ENCODE measurements around the gene LAMA4. TPM values are rescaled to one million over a fixed set of nuclear protein-coding genes. Genes with fewer than 3 reads are reported as not detected.

The LAMA4 gene
- total RNA-seq, 1 experiment from 2014 or later = 1.1 TPM

DNA sequence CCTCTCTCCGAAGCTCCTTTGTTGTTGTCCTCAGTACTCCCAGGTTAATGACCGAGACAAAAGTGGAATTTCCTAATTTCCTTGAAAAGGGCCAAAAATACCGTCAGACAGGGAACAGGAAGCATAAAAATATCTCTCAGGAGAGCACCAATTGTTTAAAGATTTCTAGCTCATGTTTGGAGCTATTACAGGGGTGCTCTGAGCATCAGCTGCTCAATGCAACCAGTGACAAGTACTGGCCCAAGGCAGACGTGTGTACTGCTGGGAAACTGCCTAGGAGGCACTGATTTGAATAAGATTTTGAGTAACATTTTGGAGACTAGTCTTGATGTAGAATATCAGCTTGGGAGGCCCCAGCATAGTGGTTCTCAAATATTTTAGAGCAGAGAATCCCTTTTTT is 17.3 kb downstream of the LAMA4 start:
- WGBS (ENCODE audit: extremely low coverage, insufficient read length, low lambda C conversion rate) = no CpG with 5 or more reads among the region's 4 CpGs

More for the DNA sequence above, 17.3 kb downstream of the LAMA4 start:
- no peak overlapping the region for H3K4ac ChIP-seq (ENCODE audit: low read depth, low read length)
- Mint-ChIP-seq H3K27ac (no peak overlapping the region), H3K9me3 (no peaks in the 10 kb centered on the region), H3K4me1 (no peaks in the 10 kb centered on the region), H3K36me3 (ENCODE audit: insufficient read depth in 1 of 3, low read depth in 3 of 3) (no peaks in the 10 kb centered on the region), H3K27me3 (ENCODE audit: low read depth) (no peaks in the 10 kb centered on the region), H3K4me3 (no peak overlapping the region)
- no peak overlapping the region for H3T11ph ChIP-seq (ENCODE audit: low read length)
- H4K20me1 ChIP-seq (ENCODE audit: control insufficient read depth, insufficient read depth, insufficient read length) = no peaks in the 10 kb centered on the region
- no peak overlapping the region for H3K14ac ChIP-seq (ENCODE audit: insufficient read depth, low read length)
- TF ChIP-seq, protein P1, sequence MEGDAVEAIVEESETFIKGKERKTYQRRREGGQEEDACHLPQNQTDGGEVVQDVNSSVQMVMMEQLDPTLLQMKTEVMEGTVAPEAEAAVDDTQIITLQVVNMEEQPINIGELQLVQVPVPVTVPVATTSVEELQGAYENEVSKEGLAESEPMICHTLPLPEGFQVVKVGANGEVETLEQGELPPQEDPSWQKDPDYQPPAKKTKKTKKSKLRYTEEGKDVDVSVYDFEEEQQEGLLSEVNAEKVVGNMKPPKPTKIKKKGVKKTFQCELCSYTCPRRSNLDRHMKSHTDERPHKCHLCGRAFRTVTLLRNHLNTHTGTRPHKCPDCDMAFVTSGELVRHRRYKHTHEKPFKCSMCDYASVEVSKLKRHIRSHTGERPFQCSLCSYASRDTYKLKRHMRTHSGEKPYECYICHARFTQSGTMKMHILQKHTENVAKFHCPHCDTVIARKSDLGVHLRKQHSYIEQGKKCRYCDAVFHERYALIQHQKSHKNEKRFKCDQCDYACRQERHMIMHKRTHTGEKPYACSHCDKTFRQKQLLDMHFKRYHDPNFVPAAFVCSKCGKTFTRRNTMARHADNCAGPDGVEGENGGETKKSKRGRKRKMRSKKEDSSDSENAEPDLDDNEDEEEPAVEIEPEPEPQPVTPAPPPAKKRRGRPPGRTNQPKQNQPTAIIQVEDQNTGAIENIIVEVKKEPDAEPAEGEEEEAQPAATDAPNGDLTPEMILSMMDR (conservative IDR thresholded peaks at IDR 0.05) = no peak
- H3K27me3 ChIP-seq (ENCODE audit: insufficient read depth, low read length) = no peaks in the 10 kb centered on the region
- no peak overlapping the region for H2BK120ac ChIP-seq (ENCODE audit: low read depth, low read length, poor library complexity, severe bottlenecking)
- no peak overlapping the region for H2AFZ ChIP-seq (ENCODE audit: low read length)
- no peak overlapping the region for H2BK20ac ChIP-seq (ENCODE audit: low read depth, low read length, poor library complexity, severe bottlenecking)
- H2BK15ac ChIP-seq (ENCODE audit: low read depth, low read length) = no peak overlapping the region
- H3K56ac ChIP-seq (ENCODE audit: insufficient read length, low read depth, low read length) = no peak overlapping the region
- no peak overlapping the region for H3K9ac ChIP-seq (ENCODE audit: extremely low read depth, insufficient read length, low read length)
- H3K23me2 ChIP-seq (ENCODE audit: insufficient read length, low read depth, low read length, poor library complexity, severe bottlenecking) = no peaks in the 10 kb centered on the region
- no peak overlapping the region for H4K8ac ChIP-seq (replicated peaks; ENCODE audit: insufficient read length, low read depth, low read length)
- no peaks in the 10 kb centered on the region for H3K9me3 ChIP-seq (ENCODE audit: control insufficient read depth, low read depth, low read length)
- H3K79me2 ChIP-seq (ENCODE audit: insufficient read depth, low read length) = no peaks in the 10 kb centered on the region
- no peak overlapping the region for H2BK12ac ChIP-seq (ENCODE audit: insufficient read length, low read depth, low read length)
- no peak overlapping the region for H3K18ac ChIP-seq (ENCODE audit: insufficient read length, low read depth, low read length)
- no peak overlapping the region for H4K91ac ChIP-seq (ENCODE audit: insufficient read length, low read depth, low read length)
- H3K27ac ChIP-seq (ENCODE audit: insufficient read length, low read depth, low read length) = no peak overlapping the region
- H3K79me1 ChIP-seq (ENCODE audit: insufficient read depth, low read depth, low read length, poor library complexity, severe bottlenecking) = no peaks in the 10 kb centered on the region
- H4K5ac ChIP-seq (ENCODE audit: insufficient read length, low read depth, low read length) = no peak overlapping the region
- no peaks in the 10 kb centered on the region for H3K4me1 ChIP-seq (ENCODE audit: insufficient read depth, low read length)
- no peak overlapping the region for H2BK5ac ChIP-seq (ENCODE audit: insufficient read length, low read length)
- H2AK5ac ChIP-seq (ENCODE audit: insufficient read length, low read length) = no peak overlapping the region
- H3K23ac ChIP-seq (ENCODE audit: insufficient read length, low read depth, low read length) = no peak overlapping the region
- no peak overlapping the region for H3K4me2 ChIP-seq (ENCODE audit: insufficient read depth, insufficient read length, low read length)
- no peak for DNase-seq
